Spleen (tissue), 13 donors: ENCODE results near the gene NEK10. TPM values are rescaled to one million over a fixed set of nuclear protein-coding genes. Genes with fewer than 3 reads are reported as not detected.
"Not testable (repeated sequence)": the region's sequence is repeated elsewhere in the genome, so short reads cannot be mapped to it uniquely, and the experiment has no call there.

ENCODE experiments used
- DNase-seq: peaks from one replicate; pipeline ENCODE4 v3.0.0-alpha.2; 2020
- H3K27ac ChIP-seq, 8 donors: fragments of 200-600 bp; sonication (generic) in 7 of 8; 1 replicate in 4 of 8; 2 replicates in 4 of 8; pipeline versions ENCODE4 v1.5.0 to v1.8.0; 2016 to 2021; ENCODE audit warnings: inconsistent platforms in 4 of 8, mild to moderate bottlenecking in 4 of 8, moderate library complexity in 1 of 8
- H3K27me3 ChIP-seq, 7 donors: fragments of 200-600 bp; sonication (generic) in 6 of 7; replicated peaks in 1 of 7; 1 replicate in 4 of 7; 2 replicates in 3 of 7; pipeline versions ENCODE4 v1.5.0 to v1.8.0; 2016 to 2021; ENCODE audit warnings: inconsistent platforms in 3 of 7, mild to moderate bottlenecking in 1 of 7
- H3K36me3 ChIP-seq, 6 donors: fragments of 200-600 bp; sonication (generic) in 5 of 6; 1 replicate in 4 of 6; 2 replicates in 2 of 6; pipeline versions ENCODE4 v1.5.0 to v1.8.0; 2016 to 2021; ENCODE audit warnings: inconsistent platforms in 2 of 6
- H3K4me1 ChIP-seq, 6 donors: fragments of 200-600 bp; sonication (generic) in 5 of 6; 1 replicate in 3 of 6; 2 replicates in 3 of 6; pipeline versions ENCODE4 v1.5.0 to v1.8.0; 2016 to 2021; ENCODE audit warnings: inconsistent platforms in 3 of 6
- H3K4me3 ChIP-seq, 8 donors: fragments of 200-600 bp; sonication (generic) in 7 of 8; 1 replicate in 4 of 8; 2 replicates in 4 of 8; pipeline versions ENCODE4 v1.5.0 to v1.8.0; 2016 to 2021; ENCODE audit warnings: inconsistent platforms in 4 of 8, mild to moderate bottlenecking in 4 of 8, moderate library complexity in 2 of 8
- H3K9me3 ChIP-seq, 8 donors: fragments of 200-600 bp; sonication (generic) in 7 of 8; 1 replicate in 4 of 8; 2 replicates in 4 of 8; pipeline versions ENCODE4 v1.5.0 to v1.8.0; 2016 to 2021; ENCODE audit warnings: inconsistent platforms in 4 of 8
- CTCF ChIP-seq, 11 experiments: fragments of 200-600 bp in 7 of 11; fragments of 450-650 bp in 4 of 11; sonication (generic) in 4 of 11; IDR thresholded peaks in 8 of 11; conservative IDR thresholded peaks in 3 of 11; 1 replicate in 7 of 11; 2 replicates in 4 of 11; pipeline versions ENCODE4 v1.4.0 to v1.8.0; 2016 to 2021; ENCODE audit warnings: antibody characterized with exemption in 11 of 11, inconsistent platforms in 4 of 11, mild to moderate bottlenecking in 1 of 11
- POLR2A ChIP-seq, 3 donors: fragments of 450-650 bp; IDR thresholded peaks; one replicate each; pipeline ENCODE4 v1.5.1; 2017; ENCODE audit warnings: antibody characterized with exemption in 3 of 3, mild to moderate bottlenecking in 1 of 3
- POLR2AphosphoS5 ChIP-seq, 3 donors: sonication (generic); formaldehyde crosslinking; IDR thresholded peaks; one replicate each; pipeline ENCODE4 v1.5.1; 2017; ENCODE audit warnings: antibody characterized with exemption in 3 of 3
- WGBS, 5 donors: extraction: QIAGEN DNeasy Blood & Tissue Kit in 3 of 5; methylation state at CpG; one replicate each; pipeline versions ENCODE4 v1.1.5 to v1.1.7; 2013 to 2018; 5-methylcytosine and 5-hydroxymethylcytosine counted together
- intact Hi-C: fragments of 100-400 bp; cut with DNase I; formaldehyde crosslinking; loops from one replicate; pipeline ENCODE4 v1.15.0; 2023; ENCODE audit warnings: low total_unique reads
- long read RNA-seq, 2 donors: transcript quantifications; one replicate each; lab custom pipeline, GENCODE V29; 2026
- polyA plus RNA-seq, 3 donors: library from polyadenylated mRNA; stranded (reverse); fragments of 200-250 nt; gene quantifications; one replicate each; pipeline ENCODE4 v1.2.1, GENCODE V29; 2013
- total RNA-seq, 7 donors: library from RNA; depleted of rRNA in 3 of 7; stranded (reverse); fragments of >200 nt in 3 of 7; fragmentation: NEBNext Ultra II Directional in 4 of 7; extraction: Animal tissue kit (Norgen Biotek cat#: 25700) in 4 of 7; gene quantifications; one replicate each; pipeline versions ENCODE4 v1.1.0 to v1.2.1, GENCODE V29; 2016 to 2021
- donor health status: healthy with polysubstance abuse.
- donor health status: DM: no; HTN: no; CAD: no; lungs with moderate emphysema.
- donor health status: DM: no; HTN: no; CAD: no.
- donor health status: Bipolar disorder and iron deficiency.
- donor health status: healthy.
- donor health status: DM: no; HTN: no; CAD: no.
- donor health status: DM: yes; HTN: yes; CAD: no.

NEK10 gene
- total RNA-seq (1 to 10 TPM; 1.6 to 4.1 (median 1.9) TPM), polyA plus RNA-seq (under 1 TPM; 0.29 to 0.65 (median 0.56) TPM)
- long read RNA-seq, donor 1, result 0 reads
- long read RNA-seq, donor 2, result 0 reads

GRCh38 chr3:27368831-27369607 lies at the start of gene NEK10:
Gene NEK10, minus strand, starts transcription at chr3:27369383. Its CDS starts 16,501 bp downstream, at chr3:27352882.
- H3K4me3 ChIP-seq, result peak within 1 kb of the TSS; percentile 54 to 82 (median 73)
- no peak within 1 kb of the TSS for H3K27ac ChIP-seq
- WGBS, 5 donors, result 1 to 3% (median 2%) methylated on average over 39 to 48 of the region's 48 CpGs
- DNase-seq, result peak; percentile 96
- no peaks in the 10 kb centered on the region for H3K27me3 ChIP-seq
- H3K4me1 ChIP-seq, result peaks cover 4 to 18% (median 9%) of the 10 kb centered on the region in 6 donors
- H3K9me3 ChIP-seq, result no peaks in the 10 kb centered on the region
- peaks cover 0 to 3% (median 0%) of the 10 kb centered on the region in 6 donors for H3K36me3 ChIP-seq
- intact Hi-C loops, result no loop called here
- peak in 4 of 11 experiments; percentile 5 to 28 (median 16) for TF ChIP-seq CTCF (IDR thresholded peaks at IDR 0.05 in 8 of 11, conservative IDR thresholded peaks at IDR 0.05 in 3 of 11)
- TF ChIP-seq POLR2A (IDR thresholded peaks at IDR 0.05), result no peak
- TF ChIP-seq POLR2AphosphoS5 (IDR thresholded peaks at IDR 0.05), result peak; percentile 83 to 88 (median 83)

GRCh38 chr3:27415202-27415601 lies 46.0 kb upstream of the NEK10 start:
- Histone ChIP-seq H3K4me1 (no peaks in the 10 kb centered on the region), H3K9me3 (no peaks in the 10 kb centered on the region), H3K27ac (no peak overlapping the region), H3K36me3 (peaks cover 0 to 90% (median 34%) of the 10 kb centered on the region in 6 donors), H3K27me3 (no peaks in the 10 kb centered on the region), H3K4me3 (no peak overlapping the region)
- intact Hi-C loops, result no loop called here
- DNase-seq, result no peak
- 85 to 95% (median 89%) methylated on average over 1 of the region's 1 CpG for WGBS, 5 donors
- TF ChIP-seq POLR2A (IDR thresholded peaks at IDR 0.05) (no peak), CTCF (IDR thresholded peaks at IDR 0.05 in 8 of 11, conservative IDR thresholded peaks at IDR 0.05 in 3 of 11) (no peak), POLR2AphosphoS5 (IDR thresholded peaks at IDR 0.05) (no peak)

GRCh38 chr3:27392950-27393679 lies 23.9 kb upstream of the NEK10 start:
- no peak for DNase-seq
- WGBS, 5 donors, result 23 to 35% (median 30%) methylated on average over 3 of the region's 3 CpGs
- Histone ChIP-seq H3K27ac (no peak overlapping the region), H3K9me3 (no peaks in the 10 kb centered on the region), H3K4me1 (no peaks in the 10 kb centered on the region), H3K36me3 (peaks cover 0 to 85% (median 33%) of the 10 kb centered on the region in 6 donors), H3K27me3 (no peaks in the 10 kb centered on the region), H3K4me3 (no peak overlapping the region)
- intact Hi-C loops, result no loop called here
- TF ChIP-seq POLR2A (IDR thresholded peaks at IDR 0.05) (no peak), POLR2AphosphoS5 (IDR thresholded peaks at IDR 0.05) (no peak), CTCF (IDR thresholded peaks at IDR 0.05 in 8 of 11, conservative IDR thresholded peaks at IDR 0.05 in 3 of 11) (no peak)

- WGBS, 5 donors, result 85 to 95% (median 91%) methylated on average over 10 of the region's 10 CpGs
Observed at GRCh38 chr3:27392414-27392813, 23.2 kb upstream of the NEK10 start.

More at GRCh38 chr3:27392414-27392813, 23.2 kb upstream of the NEK10 start:
- intact Hi-C loops, H3K4me3 ChIP-seq, DNase-seq, H3K27me3 ChIP-seq, H3K27ac ChIP-seq, H3K9me3 ChIP-seq, H3K4me1 ChIP-seq: not testable (repeated sequence)
- peaks cover 0 to 81% (median 29%) of the 10 kb centered on the region in 6 donors for H3K36me3 ChIP-seq
